Esophagus muscularis mucosa (tissue), 4 donors: ENCODE results near the gene NR3C2.

ENCODE experiments used
- EP300 ChIP-seq: sonication (generic); formaldehyde crosslinking; IDR thresholded peaks from one replicate; pipeline ENCODE4 v1.6.1; 2017; ENCODE audit warnings: antibody characterized with exemption
- POLR2A ChIP-seq: fragments of 450-650 bp; IDR thresholded peaks from one replicate; pipeline ENCODE4 v1.6.1; 2017; ENCODE audit warnings: antibody characterized with exemption, moderate library complexity, mild to moderate bottlenecking, low read depth
- TF ChIP-seq, protein P1 (sequence below), 3 experiments: fragments of 200-600 bp in 2 of 3; fragments of 450-650 bp in 1 of 3; sonication (generic) in 2 of 3; IDR thresholded peaks; one replicate each; pipeline ENCODE4 v1.5.1; 2017 to 2019; ENCODE audit warnings: antibody characterized with exemption in 3 of 3, mild to moderate bottlenecking in 2 of 3, moderate library complexity in 1 of 3

DNA sequence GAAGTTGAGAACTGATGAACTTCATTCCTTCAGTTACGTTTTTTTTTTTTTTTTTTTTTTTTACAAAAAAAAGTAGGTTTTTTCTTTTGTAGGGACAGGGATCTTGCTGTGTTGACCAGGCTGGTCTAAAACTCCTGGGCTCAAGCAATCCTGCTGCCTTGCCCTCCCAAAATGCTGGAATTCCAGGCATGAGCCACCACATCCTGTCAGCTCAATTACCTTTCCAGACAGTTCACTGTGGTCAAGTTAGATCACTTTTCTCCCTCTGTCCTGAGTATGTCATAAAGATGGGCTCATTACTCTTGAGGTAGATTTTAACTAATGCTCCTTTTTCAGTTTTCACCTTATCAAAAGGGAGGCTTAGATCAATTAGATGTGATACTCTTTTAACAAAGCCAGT, 10.8 kb upstream of the NR3C2 start:
- TF ChIP-seq EP300 (no peak), POLR2A (no peak)
- TF ChIP-seq, protein P1, sequence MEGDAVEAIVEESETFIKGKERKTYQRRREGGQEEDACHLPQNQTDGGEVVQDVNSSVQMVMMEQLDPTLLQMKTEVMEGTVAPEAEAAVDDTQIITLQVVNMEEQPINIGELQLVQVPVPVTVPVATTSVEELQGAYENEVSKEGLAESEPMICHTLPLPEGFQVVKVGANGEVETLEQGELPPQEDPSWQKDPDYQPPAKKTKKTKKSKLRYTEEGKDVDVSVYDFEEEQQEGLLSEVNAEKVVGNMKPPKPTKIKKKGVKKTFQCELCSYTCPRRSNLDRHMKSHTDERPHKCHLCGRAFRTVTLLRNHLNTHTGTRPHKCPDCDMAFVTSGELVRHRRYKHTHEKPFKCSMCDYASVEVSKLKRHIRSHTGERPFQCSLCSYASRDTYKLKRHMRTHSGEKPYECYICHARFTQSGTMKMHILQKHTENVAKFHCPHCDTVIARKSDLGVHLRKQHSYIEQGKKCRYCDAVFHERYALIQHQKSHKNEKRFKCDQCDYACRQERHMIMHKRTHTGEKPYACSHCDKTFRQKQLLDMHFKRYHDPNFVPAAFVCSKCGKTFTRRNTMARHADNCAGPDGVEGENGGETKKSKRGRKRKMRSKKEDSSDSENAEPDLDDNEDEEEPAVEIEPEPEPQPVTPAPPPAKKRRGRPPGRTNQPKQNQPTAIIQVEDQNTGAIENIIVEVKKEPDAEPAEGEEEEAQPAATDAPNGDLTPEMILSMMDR (IDR thresholded peaks at IDR 0.05): no peak
